GM19023 (cell line): ENCODE results near the gene RNF26.

Experiments
- ATAC-seq: cut with Tn5 transposase; IDR thresholded peaks from one replicate; pipeline ENCODE4 v1.9.1; 2021; ENCODE audit warnings: mild to moderate bottlenecking, moderate library complexity; ENCODE audit not compliant: unreplicated experiment

The RNF26 gene

DNA sequence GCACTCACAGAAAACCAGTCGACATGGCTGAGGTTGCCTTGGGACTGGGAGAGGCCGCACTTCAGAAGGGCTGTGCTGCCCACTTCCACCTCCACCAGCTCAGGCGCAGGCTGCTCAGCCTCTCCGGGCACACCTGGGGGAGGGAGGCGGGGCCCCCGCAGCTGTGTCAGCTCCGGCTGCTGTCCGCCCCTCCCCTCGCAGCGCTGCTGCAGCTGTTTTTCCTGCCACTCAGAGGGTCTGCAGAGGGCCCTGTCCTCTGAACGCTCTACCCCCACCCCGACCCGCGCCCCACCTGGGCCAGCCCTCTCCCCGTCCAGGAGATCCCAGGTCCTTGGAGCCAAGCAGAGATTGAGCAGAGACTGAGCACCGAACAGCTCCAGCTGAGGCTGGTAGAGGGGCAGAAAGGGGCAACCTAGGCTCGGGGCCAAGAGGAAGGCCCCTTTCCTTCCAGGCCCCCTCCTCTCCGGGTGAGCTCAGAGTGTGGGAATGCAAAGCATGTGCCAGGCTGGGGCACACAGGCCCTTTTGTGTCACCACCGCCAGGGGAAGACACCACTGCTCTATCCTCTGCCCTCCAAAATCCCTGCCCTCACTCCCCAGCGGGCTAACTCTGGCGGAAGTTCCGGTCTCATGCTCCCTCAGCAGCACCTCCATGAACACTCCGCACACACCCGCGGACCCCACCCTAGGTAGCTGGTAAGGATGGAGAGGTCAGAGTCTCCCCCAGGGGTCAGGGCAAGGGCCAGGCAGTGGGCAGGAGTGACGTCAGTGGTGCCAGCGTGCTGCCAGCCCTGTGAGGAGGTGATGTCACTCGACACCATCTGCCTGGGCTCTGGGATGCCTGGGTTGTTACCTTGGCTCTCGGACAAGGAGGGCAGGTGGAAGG, 19.0 kb upstream of the RNF26 start:
- ATAC-seq: no peak

DNA sequence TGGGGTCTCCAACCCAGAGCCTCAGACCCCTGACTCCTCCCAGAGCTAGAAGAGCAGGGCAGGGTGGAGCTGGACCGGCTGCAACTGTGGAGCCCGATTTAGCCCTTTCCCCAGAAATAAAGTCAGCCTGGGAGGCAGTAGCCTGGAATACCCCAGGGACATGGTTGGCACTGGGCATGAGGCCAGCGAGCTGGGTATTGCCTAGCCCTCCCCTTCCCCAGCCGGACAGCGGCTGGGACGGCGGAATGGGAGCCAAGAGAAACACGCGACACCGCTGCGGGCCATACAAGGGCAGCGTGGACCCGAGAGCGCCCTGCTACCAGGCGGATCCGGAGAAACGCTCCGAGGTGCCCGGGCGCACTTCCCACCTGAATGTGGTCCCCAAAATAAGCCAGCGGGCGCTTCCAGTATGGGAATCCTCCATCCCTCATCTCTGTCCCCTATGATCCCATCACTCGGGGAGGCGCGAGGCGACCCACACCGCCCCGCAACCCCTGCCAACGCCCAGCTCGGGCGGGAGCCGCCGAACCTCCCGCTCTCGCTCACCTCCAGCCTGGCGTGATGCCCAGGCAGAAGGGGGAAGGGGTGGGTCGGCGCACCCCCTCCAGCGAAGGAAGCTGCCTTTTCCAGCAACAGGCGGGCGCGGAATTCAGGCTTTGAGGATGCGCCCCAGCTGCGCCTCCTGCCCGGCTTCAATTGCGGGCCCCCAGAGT, 18.2 kb upstream of the RNF26 start:
- ATAC-seq: no peak

DNA sequence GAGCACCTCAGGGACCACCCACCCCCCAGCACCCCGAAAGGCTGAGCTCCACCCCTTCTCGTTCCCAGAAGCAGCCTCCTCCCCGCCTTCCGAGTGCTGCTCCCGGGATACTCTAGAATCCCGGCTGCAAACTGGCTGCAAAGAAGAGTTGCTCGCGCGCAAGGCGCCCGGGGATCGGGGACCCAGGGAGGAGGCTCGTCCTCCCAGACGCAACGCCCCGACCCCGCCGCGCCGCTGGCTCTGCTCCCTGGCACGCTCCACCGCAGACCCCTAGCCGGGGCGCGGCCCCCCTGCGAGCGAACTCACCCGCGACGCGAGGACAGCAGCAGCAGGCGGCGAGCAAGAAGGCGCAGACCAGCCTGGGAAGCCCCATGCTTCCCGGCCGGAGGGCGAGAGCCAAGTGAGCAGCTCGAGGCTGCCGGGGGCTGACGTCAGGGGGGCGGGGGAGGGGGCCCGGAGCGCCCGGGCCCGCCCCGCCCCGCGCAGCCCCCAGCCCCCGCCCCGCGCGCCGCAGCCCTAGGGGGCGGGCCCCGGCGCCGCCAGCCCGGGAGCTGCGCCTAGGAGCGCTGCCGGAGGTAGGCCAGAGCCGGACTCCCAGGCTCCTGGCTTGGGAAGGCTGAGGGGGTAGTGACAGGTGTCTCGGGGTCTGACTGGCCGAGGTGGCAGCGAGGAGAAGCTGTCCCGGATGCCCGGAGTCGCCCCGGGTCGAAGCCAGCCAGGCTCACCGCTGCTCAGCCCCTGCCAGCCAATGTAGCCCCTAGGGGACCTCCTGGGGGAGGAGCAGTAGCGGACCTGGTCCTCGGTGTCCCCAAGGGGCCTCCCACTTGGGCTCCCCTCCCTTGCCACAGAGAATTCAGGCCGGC, 17.4 kb upstream of the RNF26 start, which contains the start of gene MCAM:
Gene MCAM (minus strand): TSS at position 402 of the 863 bp plus-strand sequence. CDS start 29 bp downstream, at position 373.
- no peak for ATAC-seq

DNA sequence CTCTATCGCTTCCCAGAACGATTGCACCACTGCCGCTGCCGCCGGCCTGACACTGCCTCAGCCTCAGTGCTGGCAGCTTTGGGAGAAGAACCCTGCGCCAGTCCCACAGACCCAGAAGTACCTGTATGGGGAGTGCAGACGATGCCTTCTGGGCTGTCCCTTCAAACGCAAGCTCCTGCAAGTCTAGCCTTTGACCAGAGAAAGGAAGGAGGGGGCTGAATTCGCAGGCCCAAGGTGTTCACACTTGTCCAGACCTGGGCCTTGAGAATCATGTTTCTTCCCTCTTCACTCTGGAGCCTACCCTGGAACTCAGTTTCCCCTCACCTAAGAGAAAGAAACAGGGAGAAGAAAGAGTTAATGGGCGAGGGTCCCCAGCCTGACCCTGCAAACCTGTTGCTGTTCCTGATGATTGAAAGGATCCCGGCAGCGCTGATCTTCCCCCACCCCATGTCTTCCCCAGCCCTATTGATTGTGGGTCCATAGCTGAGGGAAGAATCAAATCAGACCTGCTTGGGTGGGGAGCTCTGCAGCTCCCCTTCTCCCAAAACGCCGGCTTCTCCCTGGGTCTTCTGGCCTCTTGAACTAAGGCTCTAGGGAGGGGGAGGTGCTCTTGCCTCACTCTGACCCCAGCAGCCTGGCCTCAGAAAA, 16.6 kb upstream of the RNF26 start:
- ATAC-seq: no peak

DNA sequence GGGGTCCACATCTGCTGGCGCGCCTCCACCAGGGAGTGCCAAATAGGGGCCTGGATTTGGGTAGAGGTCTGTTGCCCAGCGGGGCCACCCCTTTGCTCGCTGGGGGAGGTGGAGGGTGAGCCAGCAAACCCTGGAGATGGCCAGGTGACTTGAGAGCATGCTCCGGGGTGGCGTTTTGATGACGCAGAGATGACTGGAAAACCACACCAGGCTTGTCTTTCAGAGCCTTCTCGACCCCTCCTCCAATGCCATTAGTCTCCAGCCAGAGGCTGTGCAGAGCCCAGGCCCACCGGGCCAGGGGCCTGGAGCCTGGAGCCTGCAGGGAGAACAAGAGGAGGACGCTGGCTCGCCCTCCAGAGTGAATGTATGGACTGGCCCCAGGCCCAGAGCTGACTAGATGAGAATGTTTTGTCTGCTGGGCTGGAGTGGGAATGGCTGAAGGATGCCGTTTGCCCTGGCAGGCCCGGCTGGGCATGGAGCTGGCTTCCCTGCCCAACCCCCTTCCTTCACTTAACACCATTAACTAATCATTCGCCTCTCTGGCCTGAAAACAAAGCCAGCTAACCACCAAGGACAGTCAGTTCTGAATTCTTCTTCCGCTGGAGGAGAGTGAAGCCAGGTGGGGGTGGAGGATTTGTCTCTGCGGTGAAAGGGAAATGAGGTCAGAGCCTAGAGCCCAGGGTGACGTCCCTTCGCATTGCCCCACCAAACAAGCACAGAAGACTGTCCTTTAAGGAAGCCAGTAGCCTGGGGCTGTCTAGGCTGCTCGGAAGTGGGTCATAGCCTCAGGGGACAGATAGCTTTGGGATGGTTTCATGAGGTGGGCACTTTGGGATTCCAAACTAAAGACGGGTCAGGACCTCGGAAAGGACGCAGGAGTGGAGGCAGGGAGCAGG, 15.8 kb upstream of the RNF26 start:
- no peak for ATAC-seq

DNA sequence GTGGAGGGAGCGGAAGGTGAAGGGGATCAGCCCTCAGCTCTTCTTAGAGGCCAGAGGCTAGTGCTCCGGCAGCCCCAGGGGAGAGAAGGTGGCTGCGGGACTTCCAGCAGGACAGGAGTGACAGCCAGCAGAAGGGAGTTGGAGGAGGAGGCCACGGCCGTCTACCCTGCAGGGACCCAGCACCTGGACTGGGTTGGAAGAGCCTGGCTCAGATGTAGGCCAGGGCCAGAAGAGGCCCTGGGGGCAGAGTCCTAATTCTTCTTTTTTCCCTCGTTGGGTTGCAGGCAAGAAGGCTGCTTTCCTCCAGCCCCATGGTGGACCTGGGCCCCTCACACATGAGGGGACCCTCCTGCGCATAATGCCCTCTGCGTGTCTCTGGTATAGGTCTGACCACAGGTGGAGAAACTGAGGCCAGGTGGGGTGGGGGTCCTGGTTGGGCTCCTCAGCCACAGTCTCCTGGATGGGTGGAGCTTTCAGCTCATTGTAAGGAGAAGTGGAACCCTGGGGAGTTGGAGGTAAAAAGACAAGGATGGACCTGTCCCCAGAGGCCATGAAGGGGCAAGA, 15.1 kb upstream of the RNF26 start:
- ATAC-seq: no peak

DNA sequence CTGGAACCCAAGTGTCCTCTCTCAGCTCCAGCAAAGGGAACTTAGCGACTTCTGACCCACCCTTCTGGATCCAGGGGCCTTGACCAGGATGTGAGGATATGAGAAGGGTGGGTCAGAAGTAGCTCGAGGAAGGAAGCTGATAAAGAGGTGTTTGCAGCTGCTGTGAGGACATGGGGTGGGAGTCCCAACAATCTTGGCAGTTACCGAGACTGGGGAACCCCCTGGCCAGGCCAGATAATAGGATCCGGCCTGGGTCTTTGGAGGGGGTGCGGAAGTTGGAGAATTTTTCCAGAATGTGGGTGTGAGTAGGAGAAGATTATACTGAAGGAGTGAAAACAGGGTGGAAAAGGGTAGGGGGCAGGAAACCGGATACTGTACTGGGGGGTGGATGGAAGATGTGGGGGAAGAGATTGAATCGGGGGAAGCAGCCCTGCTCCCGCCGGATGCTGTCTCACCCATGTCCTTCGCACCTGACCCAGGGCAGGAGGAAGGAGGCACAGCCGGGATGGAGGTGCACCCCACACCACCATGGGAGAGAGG, 14.6 kb upstream of the RNF26 start:
- no peak for ATAC-seq

DNA sequence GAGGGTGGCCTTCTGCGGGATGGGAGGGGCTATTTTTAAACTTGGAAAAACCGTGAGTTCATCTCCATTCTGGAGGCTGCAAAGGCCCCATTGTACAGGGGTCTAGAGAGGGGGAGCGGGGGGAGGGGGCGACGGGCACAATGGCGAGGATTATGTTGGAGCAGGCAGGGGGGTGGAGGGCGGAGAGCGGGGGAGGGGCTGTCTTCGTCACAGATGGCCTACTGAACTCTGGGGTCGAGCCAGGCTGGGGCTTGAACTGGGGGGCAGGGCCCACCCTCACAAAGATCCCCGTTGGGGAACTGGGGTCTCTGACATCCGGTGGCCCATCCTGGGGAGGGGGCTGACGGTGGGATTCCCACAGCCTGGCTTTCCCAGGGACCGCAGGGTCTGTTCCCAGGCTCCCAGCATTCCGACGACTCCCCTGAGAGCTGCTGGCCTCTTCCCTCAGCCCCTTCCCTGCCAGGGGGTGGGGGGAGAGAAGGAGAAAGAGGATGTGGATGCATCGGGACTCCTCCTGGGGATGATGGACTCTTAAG, 14.0 kb upstream of the RNF26 start:
- ATAC-seq: no peak

DNA sequence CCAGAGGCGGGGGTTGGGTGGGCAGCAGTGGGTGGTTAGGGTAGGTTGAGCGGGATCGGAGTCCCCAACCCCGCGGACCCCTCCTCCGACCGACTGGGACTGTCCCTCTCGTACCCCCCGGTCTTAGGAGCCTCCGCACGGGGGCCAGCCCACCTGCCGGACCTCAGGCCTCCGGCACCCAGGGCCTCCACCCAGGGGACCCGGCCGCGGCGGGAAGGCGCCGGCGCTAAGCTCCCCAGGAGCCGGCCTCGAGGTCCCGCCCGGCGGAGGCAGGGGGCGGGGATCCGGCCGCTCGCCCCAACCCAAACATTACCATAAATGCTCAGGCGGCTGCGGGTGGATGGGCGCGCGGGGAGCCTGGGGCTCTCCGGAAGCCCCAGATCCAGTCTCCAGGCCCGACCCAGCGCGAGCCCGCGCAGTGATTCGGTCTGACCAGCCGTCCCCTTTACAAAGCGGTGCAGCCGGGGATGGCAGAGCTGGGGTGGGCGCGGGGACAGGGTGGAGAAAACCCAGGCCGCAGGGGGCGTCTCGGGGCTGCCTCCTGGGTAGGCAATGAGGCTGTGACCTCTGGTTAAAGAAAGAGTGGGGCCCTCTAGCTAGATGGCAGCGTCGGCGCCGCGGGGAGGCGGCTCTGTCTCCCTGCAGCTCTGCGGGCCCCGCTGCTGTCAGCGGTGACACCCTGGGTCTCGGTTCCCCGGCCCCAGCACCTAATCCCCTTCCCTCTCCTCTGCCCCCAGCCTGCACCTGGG, 13.4 kb upstream of the RNF26 start:
- ATAC-seq: peak; percentile 42

DNA sequence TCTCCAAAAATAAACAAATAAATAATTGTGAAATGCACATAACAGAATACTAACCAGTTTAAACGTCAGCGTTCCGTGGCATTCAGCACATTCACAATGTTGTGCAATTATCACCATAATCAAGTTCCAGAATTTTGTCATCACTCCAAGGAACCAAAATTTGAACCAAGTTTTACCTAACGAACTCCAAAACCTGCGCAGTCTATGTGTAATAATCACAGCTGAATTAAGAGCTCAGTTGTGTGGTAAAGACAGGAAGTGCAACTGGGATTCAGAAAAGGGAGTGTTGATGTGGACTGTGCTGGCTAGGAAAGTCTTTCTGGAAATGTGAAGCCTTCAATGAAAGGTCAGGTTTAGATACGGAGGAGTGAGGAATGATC, 12.0 kb upstream of the RNF26 start:
- no peak for ATAC-seq

DNA sequence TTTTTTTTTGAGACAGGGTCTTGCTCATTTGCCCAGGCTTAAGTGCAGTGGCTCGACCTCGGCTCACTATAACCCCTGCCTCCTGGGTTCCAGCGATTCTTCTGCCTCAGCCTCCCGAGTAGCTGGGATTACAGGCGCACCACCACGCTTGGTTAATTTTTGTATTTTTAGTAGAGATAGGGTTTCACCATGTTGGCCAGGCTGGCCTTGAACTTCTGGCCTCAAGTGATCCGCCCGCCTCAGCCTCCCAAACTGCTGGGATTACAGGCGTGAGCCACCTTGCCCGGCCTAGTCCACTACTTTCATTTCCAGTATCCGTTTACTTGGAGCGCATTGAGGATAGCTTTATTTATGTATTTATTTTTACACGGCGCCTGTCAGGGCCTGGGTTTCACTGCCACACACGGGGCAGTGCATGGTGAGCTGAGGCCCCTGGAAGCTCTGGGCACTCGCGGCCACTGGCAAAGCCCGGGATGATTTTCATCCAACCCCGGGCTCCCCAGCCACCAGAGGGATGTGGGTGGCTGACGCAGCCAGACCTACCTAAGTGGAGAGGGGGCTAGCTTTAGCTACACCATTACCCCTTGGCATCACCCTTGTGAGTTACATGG, 11.3 kb upstream of the RNF26 start:
- ATAC-seq: no peak

DNA sequence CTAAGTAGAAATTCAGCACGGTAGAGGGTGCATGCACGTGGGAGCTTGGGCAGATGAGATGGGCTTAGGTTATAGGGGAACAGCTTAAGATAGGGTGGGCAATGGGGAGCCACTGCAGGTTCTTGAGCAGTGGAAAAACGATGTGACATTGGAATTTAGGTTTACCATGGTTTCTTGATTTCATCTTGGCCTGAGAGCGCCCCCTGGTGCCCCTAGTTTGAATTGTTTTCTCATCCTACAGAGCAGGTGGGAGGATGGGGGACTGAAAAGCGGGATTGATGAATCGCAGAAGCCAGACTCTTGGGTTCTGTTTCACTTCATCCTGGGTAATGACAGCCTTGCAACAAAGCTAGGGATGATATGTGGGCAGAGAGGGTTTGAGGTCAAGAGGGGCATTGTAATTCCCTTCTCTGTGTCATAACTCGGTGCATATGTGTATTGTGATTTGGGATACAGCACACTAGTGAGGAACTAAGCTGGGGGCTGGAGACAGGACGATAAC, 10.7 kb upstream of the RNF26 start:
- ATAC-seq: no peak

DNA sequence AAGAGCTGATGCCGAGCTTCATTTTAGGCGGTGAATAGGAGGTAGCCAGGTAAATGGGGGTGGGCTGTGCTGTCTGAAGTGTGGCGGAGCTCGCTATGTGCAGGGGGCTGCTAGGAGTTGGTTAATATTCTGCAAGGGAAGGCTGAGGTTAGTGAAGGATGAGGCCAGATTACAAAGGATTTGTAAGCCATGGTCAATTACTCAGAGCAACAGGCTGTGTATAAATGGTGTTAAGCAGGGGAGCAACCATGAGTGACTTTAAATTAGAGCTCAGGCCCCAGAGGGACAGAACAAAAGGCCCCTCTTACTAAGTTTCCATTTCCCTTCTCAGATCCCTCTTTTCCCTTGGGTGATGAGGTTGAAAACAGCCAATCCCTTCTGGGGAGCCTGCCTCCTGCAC, 10.1 kb upstream of the RNF26 start:
- no peak for ATAC-seq

DNA sequence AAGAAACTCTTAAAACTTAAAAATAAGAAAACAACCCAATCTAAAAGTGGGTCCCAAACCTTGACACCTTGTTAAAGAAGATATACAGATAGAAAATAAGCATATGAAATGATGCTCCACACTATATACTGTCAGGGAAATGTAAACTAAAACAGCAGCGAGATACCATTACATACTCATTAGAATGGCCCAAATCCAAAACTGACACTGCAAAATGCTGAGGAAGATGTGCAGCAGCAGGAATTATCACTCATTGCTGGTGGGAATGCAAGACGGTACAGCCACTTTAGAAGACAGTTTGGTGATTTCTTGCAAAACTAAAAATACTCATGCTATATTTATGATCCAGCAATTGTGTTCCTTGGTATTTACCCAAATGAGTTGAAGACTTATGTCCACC, 5.0 kb upstream of the RNF26 start:
- no peak for ATAC-seq

DNA sequence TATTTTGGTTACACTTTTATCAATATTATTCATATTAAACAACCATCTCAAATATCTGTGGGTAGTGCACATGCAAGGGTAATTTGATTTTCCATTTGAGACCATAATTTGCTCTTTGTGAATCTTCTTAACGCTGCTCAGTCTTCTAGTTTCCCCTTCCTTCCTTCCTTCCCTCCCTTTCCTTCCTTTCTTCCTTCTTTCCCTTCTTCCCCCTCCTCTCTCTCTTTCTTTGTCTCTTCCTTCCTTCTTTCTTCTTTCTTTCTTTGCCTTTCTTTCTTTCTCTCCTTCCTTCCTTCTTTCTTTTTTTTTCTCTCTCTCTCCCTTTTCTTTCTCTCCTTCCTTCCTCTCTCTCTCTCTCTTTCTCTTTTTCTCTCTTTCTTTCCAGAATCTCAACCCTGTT, 4.1 kb upstream of the RNF26 start:
- ATAC-seq: no peak

DNA sequence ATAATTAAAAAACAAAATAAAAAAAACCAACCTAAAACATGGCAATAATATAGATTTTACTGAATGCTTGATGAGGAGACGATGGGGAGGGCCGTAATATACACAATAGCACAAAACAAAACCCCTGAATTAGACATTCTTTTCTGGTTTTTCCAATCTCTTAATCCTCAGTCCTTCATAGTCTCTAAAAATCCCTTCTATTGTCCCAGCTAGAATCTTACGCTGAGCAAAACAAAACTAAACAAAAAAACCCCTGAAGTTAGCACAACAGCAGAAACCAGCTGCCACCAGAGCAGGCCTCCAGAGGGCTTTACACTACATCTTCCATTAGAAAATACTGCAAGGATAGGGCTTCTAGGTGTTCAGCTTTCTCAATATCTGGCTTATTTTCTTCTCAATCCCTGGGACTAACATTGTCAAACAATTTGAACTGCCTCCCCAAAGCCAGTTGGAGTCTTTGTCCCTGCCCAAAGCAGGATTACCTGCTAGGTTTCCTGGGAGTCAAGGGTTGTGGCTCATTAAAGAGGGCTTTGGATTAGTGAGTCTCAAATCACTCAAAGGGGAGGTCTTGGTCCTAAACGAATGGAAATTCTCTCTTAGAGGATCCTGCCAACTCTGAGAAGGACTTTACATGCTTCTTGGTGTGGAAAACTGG, 2.1 kb upstream of the RNF26 start:
- ATAC-seq: no peak

DNA sequence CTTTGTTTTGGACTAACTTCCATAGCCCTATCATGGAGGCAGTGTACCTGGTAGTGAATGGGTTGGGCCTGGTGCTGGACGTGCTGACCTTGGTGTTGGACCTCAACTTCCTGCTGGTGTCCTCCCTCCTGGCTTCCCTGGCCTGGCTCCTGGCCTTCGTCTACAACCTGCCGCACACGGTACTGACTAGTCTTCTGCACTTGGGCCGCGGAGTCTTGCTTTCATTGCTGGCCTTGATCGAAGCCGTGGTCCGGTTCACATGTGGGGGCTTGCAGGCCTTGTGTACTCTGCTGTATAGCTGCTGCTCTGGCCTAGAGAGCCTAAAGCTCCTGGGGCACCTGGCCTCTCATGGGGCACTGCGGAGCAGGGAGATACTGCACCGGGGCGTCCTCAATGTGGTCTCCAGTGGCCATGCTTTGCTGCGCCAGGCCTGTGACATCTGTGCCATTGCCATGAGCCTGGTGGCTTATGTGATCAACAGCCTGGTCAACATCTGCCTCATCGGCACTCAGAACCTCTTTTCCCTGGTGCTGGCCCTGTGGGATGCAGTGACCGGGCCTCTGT, 846 bp downstream of the RNF26 start:
- no peak for ATAC-seq
